ENCODE measurements around the gene BICC1. TPM values are rescaled to one million over a fixed set of nuclear protein-coding genes. Genes with fewer than 3 reads are reported as not detected.

BICC1 gene
- total RNA-seq, 1 donor from 2014 or later: 15.2 TPM

DNA sequence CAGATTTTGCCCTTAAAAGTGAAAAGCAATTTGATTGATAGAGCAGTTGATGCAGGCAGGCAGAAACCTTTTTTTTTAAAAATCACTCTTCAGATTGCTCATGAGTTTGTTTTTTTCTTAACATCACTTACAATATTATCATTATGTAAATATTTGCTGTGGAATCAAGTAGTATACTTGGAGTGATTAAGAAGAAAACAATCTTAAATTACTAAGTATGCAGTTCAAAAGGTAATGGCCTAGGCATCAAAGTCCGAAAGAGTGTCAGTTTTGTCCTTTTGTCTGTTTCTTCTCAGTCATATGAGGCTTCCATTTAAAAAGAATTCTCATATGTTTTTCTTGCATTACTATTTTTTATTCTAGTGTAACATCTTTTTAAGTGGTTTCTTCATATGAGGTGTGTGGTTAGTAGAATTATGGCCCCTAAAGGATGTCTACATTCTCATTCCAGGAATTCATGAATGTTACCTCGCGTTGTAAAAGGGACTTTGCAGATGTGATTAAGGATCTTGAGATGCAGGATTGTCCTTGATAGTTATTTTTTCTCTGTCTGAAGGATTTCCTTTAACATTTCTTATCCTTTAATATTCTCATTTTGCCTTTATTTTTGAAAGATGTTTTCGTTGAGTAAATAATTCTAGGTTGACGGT lies 44.0 kb downstream of the BICC1 start:
- Mint-ChIP-seq H3K27me3 (no peaks in the 10 kb centered on the region), H3K4me1 (ENCODE audit: unreplicated experiment) (peaks cover 3% of the 10 kb centered on the region), H3K4me3 (no peak overlapping the region), H3K36me3 (peaks cover 13% of the 10 kb centered on the region), H3K27ac (no peak overlapping the region), H3K9me3 (peaks cover 23% of the 10 kb centered on the region)
- DNase-seq (ENCODE audit: extremely low spot score, unreplicated experiment): no peak
- TF ChIP-seq, protein P1, sequence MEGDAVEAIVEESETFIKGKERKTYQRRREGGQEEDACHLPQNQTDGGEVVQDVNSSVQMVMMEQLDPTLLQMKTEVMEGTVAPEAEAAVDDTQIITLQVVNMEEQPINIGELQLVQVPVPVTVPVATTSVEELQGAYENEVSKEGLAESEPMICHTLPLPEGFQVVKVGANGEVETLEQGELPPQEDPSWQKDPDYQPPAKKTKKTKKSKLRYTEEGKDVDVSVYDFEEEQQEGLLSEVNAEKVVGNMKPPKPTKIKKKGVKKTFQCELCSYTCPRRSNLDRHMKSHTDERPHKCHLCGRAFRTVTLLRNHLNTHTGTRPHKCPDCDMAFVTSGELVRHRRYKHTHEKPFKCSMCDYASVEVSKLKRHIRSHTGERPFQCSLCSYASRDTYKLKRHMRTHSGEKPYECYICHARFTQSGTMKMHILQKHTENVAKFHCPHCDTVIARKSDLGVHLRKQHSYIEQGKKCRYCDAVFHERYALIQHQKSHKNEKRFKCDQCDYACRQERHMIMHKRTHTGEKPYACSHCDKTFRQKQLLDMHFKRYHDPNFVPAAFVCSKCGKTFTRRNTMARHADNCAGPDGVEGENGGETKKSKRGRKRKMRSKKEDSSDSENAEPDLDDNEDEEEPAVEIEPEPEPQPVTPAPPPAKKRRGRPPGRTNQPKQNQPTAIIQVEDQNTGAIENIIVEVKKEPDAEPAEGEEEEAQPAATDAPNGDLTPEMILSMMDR (conservative IDR thresholded peaks at IDR 0.05): no peak

DNA sequence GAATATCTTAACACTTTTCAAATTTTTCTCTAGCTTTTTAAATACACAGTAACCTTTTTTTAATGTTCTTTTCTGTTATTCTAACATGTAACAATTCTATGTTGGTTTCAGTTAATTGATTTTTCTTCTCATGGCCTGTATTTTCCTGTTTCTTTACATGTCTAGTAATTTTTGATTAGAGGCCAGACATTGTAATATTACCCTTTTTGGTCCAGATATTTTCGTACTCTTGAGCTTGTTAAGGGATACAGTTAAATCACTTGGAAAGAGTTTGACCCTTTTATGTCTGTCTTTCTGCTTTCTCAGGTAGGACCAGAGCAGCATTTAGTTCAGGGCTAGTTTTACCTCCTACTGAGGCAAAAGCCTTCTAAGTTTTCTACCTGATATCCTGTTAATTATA lies 45.0 kb downstream of the BICC1 start:
- H3K27ac Mint-ChIP-seq: no peak overlapping the region
- peaks cover 3% of the 10 kb centered on the region for H3K4me1 Mint-ChIP-seq (ENCODE audit: unreplicated experiment)
- H3K4me3 Mint-ChIP-seq: no peak overlapping the region
- H3K36me3 Mint-ChIP-seq: peaks cover 20% of the 10 kb centered on the region
- no peak for DNase-seq (ENCODE audit: extremely low spot score, unreplicated experiment)
- no peaks in the 10 kb centered on the region for H3K27me3 Mint-ChIP-seq
- H3K9me3 Mint-ChIP-seq: peaks cover 33% of the 10 kb centered on the region
- TF ChIP-seq, protein P1 (conservative IDR thresholded peaks at IDR 0.05): no peak

DNA sequence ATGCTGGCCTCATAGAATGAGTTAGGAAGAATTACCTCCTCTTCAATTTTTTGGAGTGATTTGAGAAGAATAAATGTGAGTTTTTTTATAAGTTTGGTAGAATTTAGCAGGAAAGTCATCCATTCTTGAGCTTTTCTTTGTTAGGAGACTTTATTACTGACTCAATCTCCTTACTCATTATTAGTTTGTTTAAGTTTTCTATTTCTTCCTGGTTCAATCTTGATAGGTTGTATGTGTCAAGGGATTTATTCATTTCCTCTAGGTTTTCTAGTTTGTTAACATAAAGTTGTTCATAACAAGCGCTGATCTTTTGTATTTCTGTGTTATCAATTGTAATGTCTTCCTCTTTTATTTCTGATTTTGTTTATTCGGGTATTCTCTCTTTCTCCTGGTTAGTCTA lies 47.4 kb downstream of the BICC1 start:
- no peak overlapping the region for H3K27ac Mint-ChIP-seq

DNA sequence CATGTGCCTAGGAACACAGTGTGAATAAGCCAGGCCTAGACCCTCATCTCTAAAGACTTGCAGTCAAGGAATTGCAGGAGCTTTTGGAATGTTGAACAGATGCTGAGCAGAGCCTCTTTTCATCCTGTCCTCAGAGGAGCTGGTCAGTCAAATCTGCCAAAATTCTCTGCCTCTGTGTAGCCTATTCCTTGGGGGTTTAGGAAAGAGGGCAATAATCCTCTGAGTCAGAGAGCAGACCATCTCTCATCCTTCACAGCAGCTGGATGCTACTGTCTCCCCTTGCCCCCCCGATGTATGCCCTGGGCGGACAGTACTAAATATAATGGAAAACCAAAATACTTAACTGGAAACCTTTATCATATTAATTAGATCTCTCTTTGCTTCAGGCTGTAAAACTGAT lies 52.6 kb downstream of the BICC1 start:
- H3K27ac Mint-ChIP-seq: no peak overlapping the region

More for the DNA sequence above, 47.4 kb downstream of the BICC1 start:
- peaks cover 31% of the 10 kb centered on the region for H3K9me3 Mint-ChIP-seq
- no peaks in the 10 kb centered on the region for H3K27me3 Mint-ChIP-seq
- peaks cover 19% of the 10 kb centered on the region for H3K36me3 Mint-ChIP-seq
- TF ChIP-seq, protein P1 (conservative IDR thresholded peaks at IDR 0.05): no peak
- DNase-seq (ENCODE audit: extremely low spot score, unreplicated experiment): no peak
- H3K4me3 Mint-ChIP-seq: no peak overlapping the region
- H3K4me1 Mint-ChIP-seq (ENCODE audit: unreplicated experiment): no peaks in the 10 kb centered on the region

DNA sequence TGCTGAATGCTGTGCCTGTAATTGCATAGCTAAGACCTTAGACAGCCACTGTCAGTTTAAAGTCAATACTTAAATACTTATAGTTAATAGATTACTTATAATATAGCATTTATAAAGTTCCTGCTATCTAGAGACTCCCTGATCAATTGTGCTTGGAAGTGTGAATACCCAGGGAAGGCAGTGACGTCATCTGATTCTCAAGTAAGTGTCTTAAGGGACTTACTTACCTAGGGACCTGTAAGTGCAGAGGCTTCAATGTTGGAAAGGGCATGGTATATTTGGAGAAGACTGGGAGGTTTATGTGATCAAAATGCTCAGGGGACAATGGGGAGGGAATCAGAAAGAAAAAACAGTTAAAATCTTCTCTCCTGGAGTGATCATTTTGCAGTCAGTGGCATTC lies 55.0 kb downstream of the BICC1 start:
- H3K9me3 Mint-ChIP-seq: peaks cover 9% of the 10 kb centered on the region
- H3K27me3 Mint-ChIP-seq: no peaks in the 10 kb centered on the region
- H3K4me1 Mint-ChIP-seq (ENCODE audit: unreplicated experiment): no peaks in the 10 kb centered on the region
- H3K4me3 Mint-ChIP-seq: no peak overlapping the region
- peaks cover 23% of the 10 kb centered on the region for H3K36me3 Mint-ChIP-seq
- no peak for DNase-seq (ENCODE audit: extremely low spot score, unreplicated experiment)
- no peak overlapping the region for H3K27ac Mint-ChIP-seq
- TF ChIP-seq, protein P1 (conservative IDR thresholded peaks at IDR 0.05): no peak

More for the DNA sequence above, 52.6 kb downstream of the BICC1 start:
- TF ChIP-seq, protein P1 (conservative IDR thresholded peaks at IDR 0.05): no peak
- Mint-ChIP-seq H3K27me3 (no peaks in the 10 kb centered on the region), H3K4me1 (ENCODE audit: unreplicated experiment) (no peaks in the 10 kb centered on the region), H3K36me3 (peaks cover 20% of the 10 kb centered on the region), H3K4me3 (no peak overlapping the region), H3K9me3 (peaks cover 17% of the 10 kb centered on the region)
- DNase-seq (ENCODE audit: extremely low spot score, unreplicated experiment): no peak

All from type B pancreatic cell (in vitro differentiated cells).